Skeletal muscle satellite cell (primary cell): ENCODE data around the gene HABP2.

Experiments
- H3K27me3 ChIP-seq: 2 replicates; pipeline ENCODE4 v1.7.0; 2013; ENCODE audit warnings: low read length; ENCODE audit not compliant: control insufficient read depth, insufficient read depth
- H3K36me3 ChIP-seq: 2 replicates; pipeline ENCODE4 v1.7.0; 2013; ENCODE audit warnings: mild to moderate bottlenecking, control low read depth, low read length; ENCODE audit not compliant: insufficient read depth
- H3K4me1 ChIP-seq: 2 replicates; pipeline ENCODE4 v1.7.0; 2013; ENCODE audit warnings: low read length; ENCODE audit not compliant: control insufficient read depth, insufficient read depth
- H3K4me2 ChIP-seq: 2 replicates; pipeline ENCODE4 v1.7.0; 2013; ENCODE audit warnings: mild to moderate bottlenecking, low read length
- H3K4me3 ChIP-seq: 2 replicates; pipeline ENCODE4 v1.7.0; 2013; ENCODE audit warnings: low read length
- H3K9ac ChIP-seq: 2 replicates; pipeline ENCODE4 v1.7.0; 2013; ENCODE audit warnings: mild to moderate bottlenecking, low read depth, low read length, moderate library complexity
- H3K9me3 ChIP-seq: replicated peaks from 2 replicates; pipeline ENCODE4 v1.7.0; 2013; ENCODE audit warnings: mild to moderate bottlenecking, control low read depth, low read length

Gene HABP2

GRCh38 chr10:113528876-113529275, 24.0 kb upstream of the HABP2 start:
- Histone ChIP-seq H3K27me3 (no peaks in the 10 kb centered on the region), H3K4me2 (no peak overlapping the region)

GRCh38 chr10:113529575-113529974, 23.3 kb upstream of the HABP2 start:
- no peak overlapping the region for H3K9ac ChIP-seq
- H3K4me3 ChIP-seq = no peak overlapping the region
- H3K36me3 ChIP-seq = no peaks in the 10 kb centered on the region
- H3K27me3 ChIP-seq = no peaks in the 10 kb centered on the region
- H3K9me3 ChIP-seq = no peaks in the 10 kb centered on the region
- H3K4me2 ChIP-seq = no peak overlapping the region
- no peaks in the 10 kb centered on the region for H3K4me1 ChIP-seq

More at GRCh38 chr10:113528876-113529275, 24.0 kb upstream of the HABP2 start:
- Histone ChIP-seq H3K36me3 (no peaks in the 10 kb centered on the region), H3K9ac (no peak overlapping the region), H3K4me3 (no peak overlapping the region), H3K4me1 (no peaks in the 10 kb centered on the region), H3K9me3 (no peaks in the 10 kb centered on the region)

- Histone ChIP-seq H3K4me1 (no peaks in the 10 kb centered on the region), H3K4me3 (no peak overlapping the region), H3K9me3 (no peaks in the 10 kb centered on the region), H3K36me3 (no peaks in the 10 kb centered on the region), H3K4me2 (no peak overlapping the region), H3K27me3 (no peaks in the 10 kb centered on the region), H3K9ac (no peak overlapping the region)
Observed at GRCh38 chr10:113530476-113530875, 22.4 kb upstream of the HABP2 start.

GRCh38 chr10:113532724-113533123, 20.1 kb upstream of the HABP2 start:
- H3K36me3 ChIP-seq = no peaks in the 10 kb centered on the region
- H3K27me3 ChIP-seq = no peaks in the 10 kb centered on the region
- H3K4me1 ChIP-seq = no peaks in the 10 kb centered on the region
- no peak overlapping the region for H3K9ac ChIP-seq
- no peak overlapping the region for H3K4me2 ChIP-seq
- H3K9me3 ChIP-seq = no peaks in the 10 kb centered on the region
- H3K4me3 ChIP-seq = no peak overlapping the region

- no peaks in the 10 kb centered on the region for H3K4me1 ChIP-seq
- H3K27me3 ChIP-seq = no peaks in the 10 kb centered on the region
- H3K4me2 ChIP-seq = no peak overlapping the region
- H3K4me3 ChIP-seq = no peak overlapping the region
- H3K36me3 ChIP-seq = no peaks in the 10 kb centered on the region
- H3K9ac ChIP-seq = no peak overlapping the region
- no peaks in the 10 kb centered on the region for H3K9me3 ChIP-seq
Observed at GRCh38 chr10:113533801-113534200, 19.1 kb upstream of the HABP2 start.

GRCh38 chr10:113534423-113534822, 18.4 kb upstream of the HABP2 start:
- Histone ChIP-seq H3K4me3 (no peak overlapping the region), H3K36me3 (no peaks in the 10 kb centered on the region), H3K9me3 (no peaks in the 10 kb centered on the region), H3K4me2 (no peak overlapping the region), H3K4me1 (no peaks in the 10 kb centered on the region), H3K9ac (no peak overlapping the region), H3K27me3 (no peaks in the 10 kb centered on the region)

GRCh38 chr10:113537672-113538071, 15.2 kb upstream of the HABP2 start:
- H3K4me2 ChIP-seq = no peak overlapping the region
- H3K4me3 ChIP-seq = no peak overlapping the region
- no peaks in the 10 kb centered on the region for H3K36me3 ChIP-seq

GRCh38 chr10:113538151-113538550, 14.7 kb upstream of the HABP2 start:
- Histone ChIP-seq H3K27me3 (no peaks in the 10 kb centered on the region), H3K36me3 (no peaks in the 10 kb centered on the region), H3K4me2 (no peak overlapping the region)

More at GRCh38 chr10:113537672-113538071, 15.2 kb upstream of the HABP2 start:
- H3K4me1 ChIP-seq = no peaks in the 10 kb centered on the region
- H3K27me3 ChIP-seq = no peaks in the 10 kb centered on the region
- no peak overlapping the region for H3K9ac ChIP-seq
- no peaks in the 10 kb centered on the region for H3K9me3 ChIP-seq

GRCh38 chr10:113539789-113540188, 13.1 kb upstream of the HABP2 start:
- no peak overlapping the region for H3K9ac ChIP-seq
- no peak overlapping the region for H3K4me2 ChIP-seq
- H3K27me3 ChIP-seq = no peaks in the 10 kb centered on the region
- H3K4me3 ChIP-seq = no peak overlapping the region
- H3K9me3 ChIP-seq = no peaks in the 10 kb centered on the region
- no peaks in the 10 kb centered on the region for H3K36me3 ChIP-seq
- no peaks in the 10 kb centered on the region for H3K4me1 ChIP-seq

More at GRCh38 chr10:113538151-113538550, 14.7 kb upstream of the HABP2 start:
- H3K4me1 ChIP-seq = no peaks in the 10 kb centered on the region
- H3K9me3 ChIP-seq = no peaks in the 10 kb centered on the region
- no peak overlapping the region for H3K4me3 ChIP-seq
- no peak overlapping the region for H3K9ac ChIP-seq

GRCh38 chr10:113540845-113541548, 11.9 kb upstream of the HABP2 start:
- H3K4me1 ChIP-seq = no peaks in the 10 kb centered on the region
- H3K36me3 ChIP-seq = no peaks in the 10 kb centered on the region
- no peak overlapping the region for H3K9ac ChIP-seq
- H3K4me2 ChIP-seq = no peak overlapping the region
- no peaks in the 10 kb centered on the region for H3K9me3 ChIP-seq
- H3K27me3 ChIP-seq = no peaks in the 10 kb centered on the region
- no peak overlapping the region for H3K4me3 ChIP-seq

GRCh38 chr10:113541549-113541927, 11.3 kb upstream of the HABP2 start:
- Histone ChIP-seq H3K36me3 (no peaks in the 10 kb centered on the region), H3K27me3 (no peaks in the 10 kb centered on the region), H3K4me1 (no peaks in the 10 kb centered on the region), H3K9me3 (no peaks in the 10 kb centered on the region), H3K4me3 (no peak overlapping the region), H3K4me2 (no peak overlapping the region), H3K9ac (no peak overlapping the region)
